ENCODE results near the gene ZNF536. TPM values are rescaled to one million over a fixed set of nuclear protein-coding genes. Genes with fewer than 3 reads are reported as not detected.

The ZNF536 gene
- total RNA-seq, 1 experiment from 2014 or later = 2.9 TPM

GRCh38 chr19:30351774-30352173, 20.4 kb upstream of the ZNF536 start:
- ChIA-PET CTCF (no interaction called here), POLR2A (ENCODE audit: low non-redundant PET) (no interaction called here)
- Histone ChIP-seq H3K4me3 (ENCODE audit: low read depth, low read length, poor library complexity, severe bottlenecking) (no peak overlapping the region), H3K27ac (ENCODE audit: low read depth, low read length, poor library complexity, severe bottlenecking) (no peak overlapping the region), H3K9me3 (ENCODE audit: low read depth, low read length, poor library complexity, severe bottlenecking) (no peaks in the 10 kb centered on the region), H3K27me3 (replicated peaks; ENCODE audit: insufficient read depth, low read depth, low read length, poor library complexity) (no peaks in the 10 kb centered on the region), H3K36me3 (ENCODE audit: insufficient read depth, low read length, poor library complexity, severe bottlenecking) (no peaks in the 10 kb centered on the region), H3K4me1 (ENCODE audit: insufficient read depth, low read length, poor library complexity, severe bottlenecking) (no peaks in the 10 kb centered on the region)
- BruUV-seq (replicated peaks) = no TSS peak
- intact Hi-C loops (cut with micrococcal nuclease; ENCODE audit: unreplicated experiment) = no loop called here
- no peak for DNase-seq (ENCODE audit: low spot score)
- TF ChIP-seq, protein P1, sequence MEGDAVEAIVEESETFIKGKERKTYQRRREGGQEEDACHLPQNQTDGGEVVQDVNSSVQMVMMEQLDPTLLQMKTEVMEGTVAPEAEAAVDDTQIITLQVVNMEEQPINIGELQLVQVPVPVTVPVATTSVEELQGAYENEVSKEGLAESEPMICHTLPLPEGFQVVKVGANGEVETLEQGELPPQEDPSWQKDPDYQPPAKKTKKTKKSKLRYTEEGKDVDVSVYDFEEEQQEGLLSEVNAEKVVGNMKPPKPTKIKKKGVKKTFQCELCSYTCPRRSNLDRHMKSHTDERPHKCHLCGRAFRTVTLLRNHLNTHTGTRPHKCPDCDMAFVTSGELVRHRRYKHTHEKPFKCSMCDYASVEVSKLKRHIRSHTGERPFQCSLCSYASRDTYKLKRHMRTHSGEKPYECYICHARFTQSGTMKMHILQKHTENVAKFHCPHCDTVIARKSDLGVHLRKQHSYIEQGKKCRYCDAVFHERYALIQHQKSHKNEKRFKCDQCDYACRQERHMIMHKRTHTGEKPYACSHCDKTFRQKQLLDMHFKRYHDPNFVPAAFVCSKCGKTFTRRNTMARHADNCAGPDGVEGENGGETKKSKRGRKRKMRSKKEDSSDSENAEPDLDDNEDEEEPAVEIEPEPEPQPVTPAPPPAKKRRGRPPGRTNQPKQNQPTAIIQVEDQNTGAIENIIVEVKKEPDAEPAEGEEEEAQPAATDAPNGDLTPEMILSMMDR (conservative IDR thresholded peaks at IDR 0.05; ENCODE audit: low read depth, low read length) = no peak

DNA sequence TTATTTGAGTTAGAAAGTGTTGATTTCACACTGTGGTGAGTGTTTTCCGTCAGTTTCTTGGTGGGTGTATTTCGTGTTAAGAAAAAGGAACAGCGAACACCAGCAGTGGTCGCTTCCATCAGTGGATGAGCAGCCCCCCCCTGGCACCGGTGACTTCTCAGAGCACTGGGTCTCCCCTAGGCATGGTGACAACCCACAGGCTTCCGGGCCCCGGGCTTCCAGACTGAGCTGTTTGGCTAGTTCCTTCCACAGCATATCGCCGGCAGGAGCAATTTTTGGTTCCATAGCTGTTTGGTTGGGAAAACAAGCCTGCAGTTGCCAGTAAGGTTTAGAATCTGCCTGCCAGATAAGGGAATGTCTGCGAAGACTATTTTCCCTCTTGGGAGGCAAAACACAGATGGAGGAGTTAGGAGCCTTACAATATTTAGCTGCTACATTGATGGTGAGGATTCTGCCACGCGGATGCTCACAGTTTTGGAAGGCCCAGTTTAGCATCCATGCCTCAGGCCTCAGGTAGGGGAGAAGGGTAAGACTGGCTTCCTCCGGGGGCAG, 18.7 kb upstream of the ZNF536 start:
- no peaks in the 10 kb centered on the region for H3K9me3 ChIP-seq (ENCODE audit: low read depth, low read length, poor library complexity, severe bottlenecking)
- no peaks in the 10 kb centered on the region for H3K27me3 ChIP-seq (replicated peaks; ENCODE audit: insufficient read depth, low read depth, low read length, poor library complexity)
- intact Hi-C loops (cut with micrococcal nuclease; ENCODE audit: unreplicated experiment) = no loop called here
- ChIA-PET CTCF (no interaction called here), POLR2A (ENCODE audit: low non-redundant PET) (no interaction called here)
- no peaks in the 10 kb centered on the region for H3K36me3 ChIP-seq (ENCODE audit: insufficient read depth, low read length, poor library complexity, severe bottlenecking)
- no peak overlapping the region for H3K4me3 ChIP-seq (ENCODE audit: low read depth, low read length, poor library complexity, severe bottlenecking)
- no peaks in the 10 kb centered on the region for H3K4me1 ChIP-seq (ENCODE audit: insufficient read depth, low read length, poor library complexity, severe bottlenecking)
- DNase-seq (ENCODE audit: low spot score) = no peak
- no peak overlapping the region for H3K27ac ChIP-seq (ENCODE audit: low read depth, low read length, poor library complexity, severe bottlenecking)
- BruUV-seq (replicated peaks) = no TSS peak
- no peak for TF ChIP-seq EZH2 (IDR thresholded peaks at IDR 0.05; ENCODE audit: borderline replicate concordance, low read depth, low read length, poor library complexity, severe bottlenecking)
- TF ChIP-seq, protein P1 (conservative IDR thresholded peaks at IDR 0.05; ENCODE audit: low read depth, low read length) = no peak

DNA sequence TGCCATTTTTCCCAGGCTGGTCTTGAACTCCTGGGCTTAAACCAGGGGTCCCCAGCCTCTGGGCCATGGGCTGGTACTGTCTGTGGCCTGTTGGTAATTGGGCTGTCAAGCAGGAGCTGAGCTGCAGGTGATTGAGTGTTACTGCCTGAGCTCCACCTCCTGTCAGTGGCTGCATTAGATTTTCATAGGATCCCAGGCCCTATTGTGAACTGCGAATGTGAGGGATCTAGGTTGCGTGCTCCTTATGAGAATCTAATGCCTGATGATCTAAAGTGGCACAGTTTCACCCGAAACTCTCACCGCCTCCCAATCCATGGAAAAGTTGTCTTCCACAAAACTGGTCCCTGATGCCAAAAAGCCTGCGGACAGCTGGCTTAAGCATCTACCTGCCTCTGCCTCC, 16.6 kb upstream of the ZNF536 start:
- POLR2A ChIA-PET (ENCODE audit: low non-redundant PET) = no interaction called here
- Histone ChIP-seq H3K27me3 (replicated peaks; ENCODE audit: insufficient read depth, low read depth, low read length, poor library complexity) (no peaks in the 10 kb centered on the region), H3K9me3 (ENCODE audit: low read depth, low read length, poor library complexity, severe bottlenecking) (no peaks in the 10 kb centered on the region), H3K27ac (ENCODE audit: low read depth, low read length, poor library complexity, severe bottlenecking) (no peak overlapping the region), H3K4me1 (ENCODE audit: insufficient read depth, low read length, poor library complexity, severe bottlenecking) (peaks cover 8% of the 10 kb centered on the region), H3K4me3 (ENCODE audit: low read depth, low read length, poor library complexity, severe bottlenecking) (no peak overlapping the region), H3K36me3 (ENCODE audit: insufficient read depth, low read length, poor library complexity, severe bottlenecking) (no peaks in the 10 kb centered on the region)
- CTCF ChIA-PET = no interaction called here
- TF ChIP-seq EZH2 (IDR thresholded peaks at IDR 0.05; ENCODE audit: borderline replicate concordance, low read depth, low read length, poor library complexity, severe bottlenecking) = no peak
- TF ChIP-seq, protein P1 (conservative IDR thresholded peaks at IDR 0.05; ENCODE audit: low read depth, low read length) = no peak
- no TSS peak for BruUV-seq (replicated peaks)
- no peak for DNase-seq (ENCODE audit: low spot score)
- intact Hi-C loops (cut with micrococcal nuclease; ENCODE audit: unreplicated experiment) = no loop called here
